Measurements from ENCODE around the gene PIK3C2G.

- TF ChIP-seq POLR2A (IDR thresholded peaks at IDR 0.05) (no peak), CTCF (IDR thresholded peaks at IDR 0.05) (no peak)
These were observed 153.4 kb downstream of the PIK3C2G start for GRCh38 chr12:18414671-18415070.
